OCI-LY7 (cell line): ENCODE measurements around the gene RAMAC. TPM values are rescaled to one million over a fixed set of nuclear protein-coding genes. Genes with fewer than 3 reads are reported as not detected.

Experiments
- BruUV-seq: library from RNA; stranded (reverse); fragments of 400-500 nt; replicated peaks from 2 replicates; lab custom pipeline; 2021; lab: Mats Ljungman, UMichigan
- CTCF ChIA-PET: fragments of 300-600 bp; sonication (Branson Sonifier 250); formaldehyde crosslinking; loops from one replicate; lab custom pipeline; 2022; ENCODE audit warnings: antibody characterized with exemption; ENCODE audit not compliant: unreplicated experiment; lab: Charles Lee
- POLR2A ChIA-PET: fragments of 300-600 bp; sonication (Branson Sonifier 250); formaldehyde crosslinking; loops from one replicate; lab custom pipeline; 2022; ENCODE audit warnings: antibody characterized with exemption; lab: Charles Lee
- DNase-seq: peaks from one replicate; pipeline ENCODE4 v3.0.0-alpha.2; 2015; ENCODE audit warnings: low spot score
- H2AFZ ChIP-seq: fragments of 200-600 bp; sonication (generic), shearing (Covaris generic); 2 replicates; pipeline ENCODE4 v1.6.1; 2014; ENCODE audit warnings: mild to moderate bottlenecking, antibody characterized with exemption, low read length, moderate library complexity
- H3K27ac ChIP-seq: fragments of 200-600 bp; sonication (generic); 2 replicates; pipeline ENCODE4 v1.5.1; 2014; ENCODE audit warnings: mixed run types, low read depth, mild to moderate bottlenecking, moderate library complexity, low read length, inconsistent platforms; ENCODE audit not compliant: poor library complexity, severe bottlenecking
- H3K36me3 ChIP-seq: fragments of 200-600 bp; sonication (generic); 2 replicates; pipeline ENCODE4 v1.6.1; 2014; ENCODE audit warnings: mild to moderate bottlenecking, antibody characterized with exemption, low read length, moderate library complexity, mixed read lengths; ENCODE audit not compliant: insufficient read depth
- H3K4me1 ChIP-seq: fragments of 200-600 bp; sonication (generic); 2 replicates; pipeline ENCODE4 v1.5.1; 2014; ENCODE audit warnings: mild to moderate bottlenecking, low read length; ENCODE audit not compliant: insufficient read depth, poor library complexity, severe bottlenecking
- H3K4me2 ChIP-seq: fragments of 200-600 bp; sonication (generic); 2 replicates; pipeline ENCODE4 v1.6.1; 2014; ENCODE audit warnings: mild to moderate bottlenecking, low read length
- H3K4me3 ChIP-seq: fragments of 200-600 bp; sonication (generic); 2 replicates; pipeline ENCODE4 v1.5.1; 2014; ENCODE audit warnings: mild to moderate bottlenecking, low read depth, low read length; ENCODE audit not compliant: poor library complexity, severe bottlenecking
- H3K79me2 ChIP-seq: fragments of 200-600 bp; sonication (generic); 2 replicates; pipeline ENCODE4 v1.6.1; 2016; ENCODE audit warnings: low read depth, mild to moderate bottlenecking, low read length, moderate library complexity, mixed read lengths; ENCODE audit not compliant: insufficient read depth
- H3K9me2 ChIP-seq: fragments of 200-600 bp; sonication (generic); 2 replicates; pipeline ENCODE4 v1.6.1; 2016; ENCODE audit warnings: mild to moderate bottlenecking, low read length, mixed read lengths; ENCODE audit not compliant: insufficient read depth
- H3K9me3 ChIP-seq: fragments of 200-600 bp; sonication (generic); 2 replicates; pipeline ENCODE4 v1.6.1; 2014; ENCODE audit warnings: mild to moderate bottlenecking, mixed run types, low read length, mixed read lengths
- H4K20me1 ChIP-seq: fragments of 200-600 bp; sonication (generic); 2 replicates; pipeline ENCODE4 v1.6.1; 2014; ENCODE audit warnings: mild to moderate bottlenecking, antibody characterized with exemption, low read length, moderate library complexity, mixed read lengths; ENCODE audit not compliant: insufficient read depth
- CTCF ChIP-seq: fragments of 200-600 bp; sonication (generic); conservative IDR thresholded peaks from 2 replicates; pipeline ENCODE4 v1.5.1; 2014; ENCODE audit warnings: mild to moderate bottlenecking, antibody characterized with exemption, low read length, moderate library complexity, mixed read lengths
- EZH2phosphoT487 ChIP-seq: fragments of 200-600 bp; sonication (generic); IDR thresholded peaks from 2 replicates; pipeline ENCODE4 v1.6.1; 2018; ENCODE audit warnings: low read depth, borderline replicate concordance, mild to moderate bottlenecking, mixed run types, antibody characterized with exemption, low read length, moderate library complexity, mixed read lengths
- intact Hi-C: fragments of 100-400 bp; cut with micrococcal nuclease; formaldehyde crosslinking; loops from one replicate; pipeline ENCODE4 v1.10.0; 2022; ENCODE audit not compliant: unreplicated experiment
- total RNA-seq, 2 experiments: library from RNA; depleted of rRNA in 1 of 2; stranded (reverse); fragments of >200 nt in 1 of 2; shearing (Covaris generic) in 1 of 2; gene quantifications; 2 replicates each; pipeline ENCODE4 v1.2.3, GENCODE V29; 2014 to 2022

Gene RAMAC
- total RNA-seq, 2 experiments from 2014 or later, result 24.0 to 28.1 TPM

- no peaks in the 10 kb centered on the region for H3K9me3 ChIP-seq
- no peak for TF ChIP-seq EZH2phosphoT487
- TF ChIP-seq CTCF, result no peak
- POLR2A ChIA-PET, result interaction anchor here (1.0 kb wide), 1 partner anchor 11 kb away, joined by 3 read pairs; no protein-coding TSS in a partner anchor
- H3K4me1 ChIP-seq, result no peaks in the 10 kb centered on the region
- H3K79me2 ChIP-seq, result no peaks in the 10 kb centered on the region
- no peaks in the 10 kb centered on the region for H3K36me3 ChIP-seq
- no peak overlapping the region for H3K27ac ChIP-seq
- CTCF ChIA-PET, result no interaction called here
- intact Hi-C loops, result no loop called here
- no peak for DNase-seq
- H3K4me3 ChIP-seq, result no peak overlapping the region
- H2AFZ ChIP-seq, result no peak overlapping the region
- H4K20me1 ChIP-seq, result no peaks in the 10 kb centered on the region
- no peak overlapping the region for H3K4me2 ChIP-seq
- no peaks in the 10 kb centered on the region for H3K9me2 ChIP-seq
- no TSS peak for BruUV-seq
Measured at GRCh38 chr15:82959423-82959822, 26.6 kb upstream of the RAMAC start.

- TF ChIP-seq EZH2phosphoT487 (no peak), CTCF (no peak)
- Histone ChIP-seq H3K9me2 (no peaks in the 10 kb centered on the region), H3K36me3 (no peaks in the 10 kb centered on the region), H3K27ac (no peak overlapping the region), H4K20me1 (no peaks in the 10 kb centered on the region), H3K9me3 (no peaks in the 10 kb centered on the region), H3K4me2 (no peak overlapping the region), H3K4me1 (no peaks in the 10 kb centered on the region), H3K79me2 (no peaks in the 10 kb centered on the region), H2AFZ (no peak overlapping the region), H3K4me3 (no peak overlapping the region)
- ChIA-PET POLR2A (no interaction called here), CTCF (interaction anchor here (0.7 kb wide), 1 partner anchor 112 kb away, joined by 3 read pairs; no protein-coding TSS in a partner anchor)
- no TSS peak for BruUV-seq
- intact Hi-C loops, result no loop called here
- DNase-seq, result no peak
Measured at GRCh38 chr15:82960766-82961165, 25.2 kb upstream of the RAMAC start.

- Histone ChIP-seq H3K4me1 (no peaks in the 10 kb centered on the region), H3K36me3 (no peaks in the 10 kb centered on the region), H3K9me2 (no peaks in the 10 kb centered on the region), H3K79me2 (no peaks in the 10 kb centered on the region), H3K27ac (no peak overlapping the region), H2AFZ (no peak overlapping the region), H3K4me2 (no peak overlapping the region), H3K9me3 (no peaks in the 10 kb centered on the region), H3K4me3 (no peak overlapping the region), H4K20me1 (no peaks in the 10 kb centered on the region)
- ChIA-PET CTCF (no interaction called here), POLR2A (no interaction called here)
- TF ChIP-seq EZH2phosphoT487 (no peak), CTCF (no peak)
- BruUV-seq, result no TSS peak
- intact Hi-C loops, result no loop called here
- DNase-seq, result no peak
Measured at GRCh38 chr15:82963471-82964341, 22.3 kb upstream of the RAMAC start.
